BE2C (cell line): Measurements from ENCODE around the gene CHAC2.

Experiments used
- DNase-seq: peaks from one replicate; pipeline ENCODE4 v3.0.0-alpha.2; 2020
- H3K27me3 ChIP-seq: fragments of 250-450 bp; sonication (Bioruptor Pico); 2 replicates; pipeline ENCODE4 v1.5.1; 2020; ENCODE audit warnings: mild to moderate bottlenecking
- H3K36me3 ChIP-seq: fragments of 250-450 bp; sonication (Bioruptor Pico); 2 replicates; pipeline ENCODE4 v1.5.1; 2020; ENCODE audit warnings: mild to moderate bottlenecking
- H3K4me1 ChIP-seq: fragments of 250-450 bp; sonication (Bioruptor Pico); 2 replicates; pipeline ENCODE4 v1.5.1; 2020
- H3K4me3 ChIP-seq: 2 replicates; pipeline ENCODE4 v1.5.1; 2011; ENCODE audit warnings: low read depth, low read length
- H3K9me3 ChIP-seq: fragments of 250-450 bp; sonication (Bioruptor Pico); 2 replicates; pipeline ENCODE4 v1.5.1; 2020
- TF ChIP-seq, protein P1 (sequence below): IDR thresholded peaks from 2 replicates; pipeline ENCODE4 v1.5.1; 2012; ENCODE audit warnings: mild to moderate bottlenecking, low read depth, low read length

Gene CHAC2

DNA sequence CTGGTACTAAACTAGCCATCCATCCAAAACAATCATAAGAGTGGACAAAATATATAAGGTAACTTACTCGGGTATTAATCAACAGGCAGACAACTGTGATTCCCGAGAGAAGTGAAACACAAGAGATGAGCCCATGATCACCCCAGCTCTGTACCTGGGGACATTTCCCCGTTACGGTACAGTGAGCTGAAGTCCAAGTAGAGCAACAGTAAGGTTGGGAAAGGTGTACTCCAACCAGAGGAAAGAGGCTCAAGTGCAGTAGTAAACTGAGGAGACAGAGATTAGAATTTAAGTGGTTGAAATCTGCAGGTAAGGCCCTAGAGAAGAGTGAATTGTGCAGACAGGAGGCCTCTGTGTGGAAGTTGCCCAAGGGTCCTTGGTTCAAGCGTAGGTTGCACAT lies 30.5 kb upstream of the CHAC2 start:
- Histone ChIP-seq H3K9me3 (no peaks in the 10 kb centered on the region), H3K4me1 (no peaks in the 10 kb centered on the region), H3K36me3 (no peaks in the 10 kb centered on the region), H3K27me3 (no peaks in the 10 kb centered on the region), H3K4me3 (no peak overlapping the region)
- DNase-seq, result no peak
- TF ChIP-seq, protein P1, sequence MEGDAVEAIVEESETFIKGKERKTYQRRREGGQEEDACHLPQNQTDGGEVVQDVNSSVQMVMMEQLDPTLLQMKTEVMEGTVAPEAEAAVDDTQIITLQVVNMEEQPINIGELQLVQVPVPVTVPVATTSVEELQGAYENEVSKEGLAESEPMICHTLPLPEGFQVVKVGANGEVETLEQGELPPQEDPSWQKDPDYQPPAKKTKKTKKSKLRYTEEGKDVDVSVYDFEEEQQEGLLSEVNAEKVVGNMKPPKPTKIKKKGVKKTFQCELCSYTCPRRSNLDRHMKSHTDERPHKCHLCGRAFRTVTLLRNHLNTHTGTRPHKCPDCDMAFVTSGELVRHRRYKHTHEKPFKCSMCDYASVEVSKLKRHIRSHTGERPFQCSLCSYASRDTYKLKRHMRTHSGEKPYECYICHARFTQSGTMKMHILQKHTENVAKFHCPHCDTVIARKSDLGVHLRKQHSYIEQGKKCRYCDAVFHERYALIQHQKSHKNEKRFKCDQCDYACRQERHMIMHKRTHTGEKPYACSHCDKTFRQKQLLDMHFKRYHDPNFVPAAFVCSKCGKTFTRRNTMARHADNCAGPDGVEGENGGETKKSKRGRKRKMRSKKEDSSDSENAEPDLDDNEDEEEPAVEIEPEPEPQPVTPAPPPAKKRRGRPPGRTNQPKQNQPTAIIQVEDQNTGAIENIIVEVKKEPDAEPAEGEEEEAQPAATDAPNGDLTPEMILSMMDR, result no peak

DNA sequence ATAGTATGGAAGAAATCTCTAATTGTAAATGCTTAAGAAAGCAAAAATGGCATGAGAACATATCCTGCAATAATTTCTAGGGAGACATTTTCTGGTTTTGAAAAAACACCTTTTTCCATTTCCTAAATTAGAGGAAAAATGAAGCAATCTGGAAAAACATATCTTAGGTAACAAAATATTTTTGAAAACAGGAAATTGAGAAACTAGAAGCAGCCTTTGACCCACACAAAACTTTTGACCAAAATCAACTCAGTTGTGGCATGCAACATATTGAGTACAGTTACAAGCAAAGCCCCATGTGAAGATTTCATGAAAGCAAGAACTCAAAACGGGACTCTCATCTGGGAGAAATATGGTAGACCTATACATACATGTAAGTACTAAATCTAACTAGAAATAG lies 28.6 kb upstream of the CHAC2 start:
- TF ChIP-seq, protein P1, result no peak
- no peaks in the 10 kb centered on the region for H3K27me3 ChIP-seq
- H3K36me3 ChIP-seq, result no peaks in the 10 kb centered on the region
- H3K9me3 ChIP-seq, result no peaks in the 10 kb centered on the region
- H3K4me3 ChIP-seq, result no peak overlapping the region
- no peak for DNase-seq
- no peaks in the 10 kb centered on the region for H3K4me1 ChIP-seq

DNA sequence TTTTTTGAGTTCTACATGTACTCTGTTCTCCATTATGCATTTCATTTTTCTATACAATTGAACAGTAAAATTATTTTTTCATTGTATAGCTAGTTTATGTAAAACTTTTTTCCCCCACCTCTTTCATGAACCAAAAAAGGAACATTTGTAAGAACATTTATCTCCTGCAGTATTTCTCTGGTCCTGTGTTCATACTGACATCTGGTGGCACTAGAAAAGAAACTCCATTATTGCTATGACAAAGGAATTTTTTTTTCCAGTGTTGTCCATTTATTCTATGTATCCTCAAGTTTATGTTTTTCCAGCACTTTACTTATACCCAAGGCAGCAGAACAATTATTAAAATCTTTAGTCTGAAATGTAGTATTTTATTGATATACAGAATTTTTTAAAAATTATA lies 27.4 kb upstream of the CHAC2 start:
- Histone ChIP-seq H3K27me3 (no peaks in the 10 kb centered on the region), H3K4me3 (no peak overlapping the region), H3K36me3 (no peaks in the 10 kb centered on the region), H3K4me1 (no peaks in the 10 kb centered on the region), H3K9me3 (no peaks in the 10 kb centered on the region)
- TF ChIP-seq, protein P1, result peak; percentile 38
- DNase-seq, result no peak

DNA sequence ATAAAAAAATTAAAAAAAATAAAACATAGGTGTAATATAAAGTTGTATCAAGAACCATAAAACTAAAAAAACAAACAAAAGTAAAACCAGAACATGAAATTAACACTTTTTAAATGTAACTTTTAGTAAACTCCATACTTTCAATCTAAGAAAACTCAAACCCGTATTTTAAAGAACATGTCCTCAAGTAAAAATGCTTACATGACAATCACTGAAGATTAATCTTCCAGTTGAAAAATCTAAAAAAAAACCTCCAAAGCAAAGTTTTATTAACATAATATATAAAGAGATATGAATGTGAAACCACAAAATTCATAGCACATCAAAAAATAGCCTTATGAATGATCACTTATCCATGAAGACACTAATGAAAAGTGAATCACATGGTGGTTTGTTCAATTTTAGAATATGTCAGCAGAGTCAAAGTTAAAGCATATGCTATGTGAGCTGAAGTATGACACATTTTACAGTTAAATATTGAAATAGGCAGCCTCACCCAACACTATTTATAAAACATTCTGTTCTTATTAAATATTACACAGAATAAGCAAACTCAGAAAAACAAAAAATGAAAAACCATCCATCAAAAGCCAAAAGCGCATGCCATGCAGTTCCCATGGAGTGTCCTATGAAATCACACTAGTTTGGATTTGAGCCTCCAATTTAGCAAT lies 23.1 kb upstream of the CHAC2 start:
- Histone ChIP-seq H3K4me1 (no peaks in the 10 kb centered on the region), H3K36me3 (no peaks in the 10 kb centered on the region), H3K9me3 (no peaks in the 10 kb centered on the region), H3K27me3 (no peaks in the 10 kb centered on the region), H3K4me3 (no peak overlapping the region)
- DNase-seq, result no peak
- TF ChIP-seq, protein P1, result no peak

DNA sequence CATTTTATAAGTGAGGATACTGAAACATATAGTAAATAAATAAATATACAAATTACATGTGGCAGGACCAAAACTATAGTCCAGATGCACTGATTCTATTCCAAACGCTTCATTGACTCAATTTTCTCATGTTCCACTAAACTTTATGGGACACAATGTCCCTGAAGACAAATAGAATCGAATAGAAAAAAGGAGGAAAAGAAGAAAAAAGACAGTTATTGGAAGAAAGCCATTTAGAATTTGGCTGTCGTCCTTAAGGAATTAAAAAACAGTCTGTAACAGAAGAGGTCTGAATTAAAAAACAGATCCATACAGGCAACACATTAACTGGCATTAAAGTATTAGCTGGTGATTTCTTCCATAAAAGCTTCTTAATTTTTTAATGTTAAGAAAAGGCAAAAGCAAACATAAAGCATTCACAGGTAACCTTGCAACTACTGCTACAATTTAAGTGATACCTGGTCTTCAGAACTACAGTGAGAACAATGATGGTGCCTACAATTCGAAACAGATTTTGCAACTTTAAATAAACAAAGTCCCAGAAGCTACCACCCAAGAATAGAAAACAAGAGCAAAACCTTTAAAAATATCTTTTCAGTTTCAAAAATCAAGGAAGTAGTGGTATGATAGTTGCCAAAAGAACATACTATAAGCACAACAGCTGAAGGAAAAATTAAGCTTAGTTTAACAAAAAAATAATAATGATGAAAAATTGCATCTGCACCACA lies 17.4 kb upstream of the CHAC2 start:
- no peak for DNase-seq
- no peaks in the 10 kb centered on the region for H3K36me3 ChIP-seq
- TF ChIP-seq, protein P1, result no peak
- no peaks in the 10 kb centered on the region for H3K27me3 ChIP-seq
- no peaks in the 10 kb centered on the region for H3K9me3 ChIP-seq
- H3K4me1 ChIP-seq, result no peaks in the 10 kb centered on the region
- H3K4me3 ChIP-seq, result no peak overlapping the region

DNA sequence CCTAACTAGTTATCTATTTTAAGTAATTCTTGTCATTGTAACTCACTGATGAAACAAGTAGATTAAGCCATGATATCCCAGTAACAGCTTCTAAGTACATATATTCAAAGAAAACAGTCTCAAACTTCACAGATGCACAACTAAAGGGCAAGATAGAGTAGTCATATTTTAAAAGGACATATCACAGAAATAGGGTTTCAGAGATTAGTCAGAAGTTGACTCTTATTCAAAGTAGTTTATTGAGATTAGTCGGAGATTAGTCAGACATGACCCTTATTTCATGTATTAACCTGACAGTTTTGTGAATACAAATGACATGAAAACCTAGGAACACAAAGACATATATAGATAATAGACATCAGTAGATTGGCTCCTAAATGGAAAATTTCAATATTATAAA lies 15.9 kb upstream of the CHAC2 start:
- no peaks in the 10 kb centered on the region for H3K36me3 ChIP-seq
- no peaks in the 10 kb centered on the region for H3K27me3 ChIP-seq
- no peaks in the 10 kb centered on the region for H3K4me1 ChIP-seq
- no peak for DNase-seq
- no peak overlapping the region for H3K4me3 ChIP-seq
- TF ChIP-seq, protein P1, result no peak
- no peaks in the 10 kb centered on the region for H3K9me3 ChIP-seq
